ENCODE data around the gene HPSE2.
"Not testable (repeated sequence)": the region's sequence is repeated elsewhere in the genome, so short reads cannot be mapped to it uniquely, and the experiment has no call there.

The HPSE2 gene

GRCh38 chr10:98610301-98610700, 625.4 kb downstream of the HPSE2 start:
- DNase-seq: no peak

- no peak for DNase-seq
Measured at GRCh38 chr10:98609265-98609664, 626.4 kb downstream of the HPSE2 start.

DNA sequence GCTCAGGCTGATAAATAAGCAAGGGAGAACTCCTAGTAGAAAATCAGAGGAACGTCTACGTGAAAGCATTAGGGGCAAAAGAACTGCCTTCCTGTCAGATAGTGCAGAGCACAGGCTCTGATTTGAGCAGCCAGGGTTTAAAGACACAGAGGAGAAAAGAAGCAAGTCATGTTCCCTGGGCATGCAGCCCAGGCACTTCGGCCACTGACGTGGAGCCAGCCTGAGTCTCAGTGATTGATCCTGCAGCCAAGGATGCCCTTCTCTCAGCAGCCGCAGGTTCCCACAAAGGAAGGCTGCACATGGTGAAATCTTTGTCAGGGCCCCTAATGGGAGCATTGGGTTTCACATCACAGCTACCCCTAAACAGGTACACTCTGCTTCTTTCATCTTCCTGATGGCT, 627.2 kb downstream of the HPSE2 start:
- DNase-seq: no peak

DNA sequence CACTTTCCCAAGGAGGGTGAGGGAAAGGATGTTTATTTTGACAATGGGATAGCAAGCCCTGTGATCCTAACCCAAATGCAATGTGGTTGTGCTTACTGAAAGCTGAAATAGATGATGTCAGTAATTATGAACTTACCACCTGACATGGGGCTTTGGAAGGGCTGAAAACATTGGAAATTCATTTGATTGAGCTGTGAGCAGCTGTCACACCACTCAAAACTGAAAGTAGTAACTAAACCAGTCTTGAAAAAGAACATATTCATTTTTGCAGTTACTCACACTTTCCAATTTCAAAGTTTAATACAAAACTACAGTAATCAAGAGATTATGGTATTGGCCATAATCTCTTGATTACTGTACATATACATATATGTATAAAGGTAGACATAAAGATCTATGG, 633.4 kb downstream of the HPSE2 start:
- no peak for DNase-seq

GRCh38 chr10:98599032-98599610, 636.5 kb downstream of the HPSE2 start:
- DNase-seq: no peak

DNA sequence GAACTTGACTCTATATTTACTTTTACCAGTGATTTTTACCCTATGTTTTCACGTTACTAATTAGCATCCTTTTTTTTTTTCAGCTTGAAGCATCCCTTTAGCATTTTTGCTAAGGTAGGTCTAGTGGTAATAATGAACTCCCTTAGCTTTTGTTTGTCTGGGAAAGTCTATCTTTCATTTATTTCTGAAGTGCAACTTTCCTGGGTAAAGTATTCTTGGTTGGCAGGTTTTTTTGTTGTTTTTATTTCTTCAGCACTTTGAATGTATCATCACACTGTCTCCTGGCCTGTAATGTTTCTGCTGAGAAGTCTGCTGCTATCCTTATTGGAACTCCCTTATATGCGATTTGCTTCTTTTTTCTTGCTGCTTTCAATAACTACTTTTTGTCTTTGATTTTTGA, 639.2 kb downstream of the HPSE2 start:
- no peak for DNase-seq

DNA sequence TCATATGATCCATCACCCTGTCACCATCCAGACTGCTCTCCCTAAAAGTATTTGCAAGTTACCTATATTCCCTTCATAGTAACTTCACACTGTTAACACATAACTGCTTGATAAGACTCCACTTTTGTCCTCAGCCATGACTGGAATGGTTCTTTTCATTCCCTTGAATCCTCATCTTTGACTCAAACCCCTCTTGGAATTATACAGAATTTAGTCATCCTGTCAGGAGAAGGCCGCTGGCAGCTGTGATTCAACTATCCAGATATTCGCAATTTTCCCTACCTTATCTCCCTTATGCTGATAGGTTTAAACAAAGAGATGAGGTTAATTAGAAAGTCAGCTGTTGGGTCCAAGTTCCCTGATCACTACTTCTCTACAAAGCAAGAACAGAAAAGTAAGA, 646.0 kb downstream of the HPSE2 start:
- DNase-seq: no peak

GRCh38 chr10:98589007-98589406, 646.6 kb downstream of the HPSE2 start:
- no peak for DNase-seq

DNA sequence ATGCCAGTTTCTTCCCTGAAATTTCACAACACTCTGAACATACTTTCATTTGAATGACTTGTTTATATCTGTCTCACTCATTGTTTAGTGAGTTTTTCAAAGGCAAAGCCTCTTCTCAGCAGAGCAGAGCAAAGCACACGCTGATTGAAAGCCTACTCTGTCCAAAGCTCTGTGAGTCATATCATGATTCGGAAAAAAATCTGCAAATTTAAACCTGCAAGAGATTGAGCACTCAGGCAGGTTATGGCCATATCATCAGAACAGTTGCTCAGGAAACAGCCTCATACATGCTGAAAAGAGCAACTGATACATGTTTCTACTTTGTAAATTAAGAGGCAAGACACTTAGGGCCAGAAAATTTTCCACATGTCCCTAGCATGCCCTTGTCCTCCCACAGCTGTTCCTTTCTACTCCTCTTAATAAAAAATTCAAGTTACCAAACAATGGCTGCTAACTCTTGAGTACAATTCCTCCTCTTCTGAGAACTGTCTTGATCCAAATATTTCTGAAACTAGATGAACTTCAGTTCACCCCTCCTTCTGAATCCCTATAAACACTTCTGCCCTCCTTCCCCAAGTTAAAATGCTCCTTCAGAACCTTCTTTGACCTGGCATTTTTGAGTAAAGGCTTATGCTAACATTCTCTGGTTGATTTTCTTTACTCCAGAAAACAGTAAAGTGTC, 648.4 kb downstream of the HPSE2 start:
- no peak for DNase-seq

- DNase-seq: no peak
Measured at GRCh38 chr10:98586096-98586495, 649.6 kb downstream of the HPSE2 start.

DNA sequence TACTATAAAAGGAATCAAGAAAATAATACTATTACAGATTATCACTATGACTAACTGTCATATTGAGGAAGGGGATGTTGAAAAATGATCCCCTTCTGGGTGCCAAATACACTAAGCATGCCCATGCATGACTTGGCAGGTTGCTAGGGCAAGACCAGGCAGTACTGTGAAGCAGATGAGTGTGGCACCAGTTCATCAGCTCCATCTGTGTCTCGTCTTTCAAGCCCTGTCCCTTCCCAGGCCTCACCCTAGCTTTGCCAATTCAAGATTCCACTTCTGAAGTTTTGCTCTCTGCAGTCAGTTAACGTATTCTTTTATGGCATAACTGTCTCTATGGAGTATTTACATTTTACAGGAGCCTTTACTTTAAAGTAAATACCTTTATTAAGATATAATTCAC, 653.3 kb downstream of the HPSE2 start:
- DNase-seq: no peak

DNA sequence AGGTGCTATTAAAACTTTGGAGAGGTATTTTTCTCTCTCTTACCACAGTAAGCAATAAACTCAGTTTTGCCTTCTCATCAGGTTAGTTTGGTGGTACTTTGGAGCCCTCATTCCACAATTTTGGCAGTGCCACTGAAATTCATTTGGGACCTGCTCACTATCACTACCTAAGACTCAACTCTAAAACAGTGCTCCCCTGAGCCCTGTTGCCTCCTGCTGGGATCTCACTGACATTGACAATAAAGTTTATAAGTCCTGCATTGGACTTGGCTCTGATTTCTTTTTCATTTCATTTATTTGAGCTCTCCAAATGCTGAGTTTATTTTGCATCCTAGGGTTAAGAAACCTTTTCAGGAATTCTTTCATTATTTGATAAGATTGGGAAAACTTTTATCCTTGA, 658.1 kb downstream of the HPSE2 start:
- no peak for DNase-seq

- DNase-seq: no peak
Measured at GRCh38 chr10:98577168-98577567, 658.5 kb downstream of the HPSE2 start.

- no peak for DNase-seq
Measured at GRCh38 chr10:98576096-98576495, 659.6 kb downstream of the HPSE2 start.

- DNase-seq: no peak
Measured at GRCh38 chr10:98572594-98572993, 663.1 kb downstream of the HPSE2 start.

DNA sequence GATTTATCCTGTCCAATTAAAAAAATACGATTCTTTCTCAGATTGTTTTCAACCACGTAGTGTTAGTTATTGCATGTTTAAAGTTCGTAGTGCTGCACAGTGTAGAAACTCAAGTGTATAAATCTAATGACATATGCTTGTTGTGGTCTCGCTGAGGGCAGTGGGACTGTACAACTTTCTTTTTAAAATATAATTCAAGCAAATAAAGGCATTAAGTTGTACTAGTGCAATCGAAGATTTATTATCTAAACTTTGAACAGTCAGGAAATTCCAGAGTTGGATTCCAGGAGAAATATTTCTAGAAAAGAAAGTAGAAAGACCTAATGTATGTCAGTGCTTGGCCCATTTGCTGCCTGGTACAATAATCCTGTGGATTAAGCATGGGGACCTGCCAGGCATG, 664.8 kb downstream of the HPSE2 start:
- DNase-seq: no peak

GRCh38 chr10:98569853-98570252, 665.8 kb downstream of the HPSE2 start:
- DNase-seq: no peak

DNA sequence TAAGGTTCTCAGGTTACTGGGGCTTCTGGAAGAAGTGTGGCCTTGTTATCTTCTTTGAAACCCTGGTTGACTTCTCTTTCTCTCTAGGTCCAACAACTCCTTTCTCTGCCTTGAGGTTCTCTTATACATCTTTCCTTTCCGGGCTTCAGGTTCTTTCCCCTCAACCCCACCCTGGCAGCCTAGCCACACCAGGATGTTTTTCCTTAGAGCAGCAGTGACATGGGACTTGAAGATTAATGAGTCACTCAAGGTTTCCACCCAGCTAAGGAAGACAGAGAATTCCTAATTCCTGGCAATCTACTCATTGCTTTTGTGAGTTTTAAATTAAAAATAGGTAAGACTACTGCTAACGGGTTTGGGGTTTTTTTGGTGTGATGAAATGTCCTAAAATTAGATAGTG, 667.1 kb downstream of the HPSE2 start:
- no peak for DNase-seq

- no peak for DNase-seq
Measured at GRCh38 chr10:98567391-98568133, 668.1 kb downstream of the HPSE2 start.

DNA sequence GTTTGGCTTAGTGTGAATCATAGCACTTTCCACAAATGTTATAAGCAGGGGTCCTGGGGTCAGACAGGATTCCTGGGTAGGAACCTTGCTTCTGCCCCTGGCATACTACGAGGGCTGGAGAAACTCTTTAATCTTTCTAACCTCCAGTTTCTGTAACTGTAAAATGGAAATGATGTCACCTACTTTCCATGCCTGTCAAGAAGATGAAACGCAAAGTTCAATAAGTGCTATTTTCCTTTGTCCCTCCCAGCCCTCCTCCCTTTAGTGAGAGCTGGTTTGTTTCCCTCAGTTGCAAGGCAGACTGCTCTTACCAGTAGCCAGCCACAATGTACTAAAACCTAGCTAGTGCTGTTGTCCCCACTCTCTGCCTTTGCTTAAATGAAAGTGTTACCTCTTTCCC, 671.8 kb downstream of the HPSE2 start:
- no peak for DNase-seq

GRCh38 chr10:98560565-98560964, 675.1 kb downstream of the HPSE2 start:
- no peak for DNase-seq

DNA sequence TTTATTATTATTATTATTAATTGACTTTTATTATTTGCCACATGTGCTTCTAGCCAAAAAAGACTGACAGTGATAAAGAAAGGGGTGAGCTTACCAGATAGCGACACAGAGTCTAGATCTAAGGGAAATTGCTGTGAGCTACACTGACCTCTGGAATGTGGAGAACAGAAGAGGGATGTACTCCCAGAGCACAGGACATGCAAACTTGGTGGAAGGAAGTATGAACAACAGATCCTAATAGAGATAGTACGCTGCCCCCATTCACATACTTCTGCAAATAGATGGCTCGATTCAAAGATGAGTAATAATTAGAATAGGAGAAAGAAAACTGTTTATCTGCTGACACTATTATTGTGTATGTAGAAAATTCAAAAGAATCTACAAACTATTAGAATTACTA, 679.6 kb downstream of the HPSE2 start:
- no peak for DNase-seq

DNA sequence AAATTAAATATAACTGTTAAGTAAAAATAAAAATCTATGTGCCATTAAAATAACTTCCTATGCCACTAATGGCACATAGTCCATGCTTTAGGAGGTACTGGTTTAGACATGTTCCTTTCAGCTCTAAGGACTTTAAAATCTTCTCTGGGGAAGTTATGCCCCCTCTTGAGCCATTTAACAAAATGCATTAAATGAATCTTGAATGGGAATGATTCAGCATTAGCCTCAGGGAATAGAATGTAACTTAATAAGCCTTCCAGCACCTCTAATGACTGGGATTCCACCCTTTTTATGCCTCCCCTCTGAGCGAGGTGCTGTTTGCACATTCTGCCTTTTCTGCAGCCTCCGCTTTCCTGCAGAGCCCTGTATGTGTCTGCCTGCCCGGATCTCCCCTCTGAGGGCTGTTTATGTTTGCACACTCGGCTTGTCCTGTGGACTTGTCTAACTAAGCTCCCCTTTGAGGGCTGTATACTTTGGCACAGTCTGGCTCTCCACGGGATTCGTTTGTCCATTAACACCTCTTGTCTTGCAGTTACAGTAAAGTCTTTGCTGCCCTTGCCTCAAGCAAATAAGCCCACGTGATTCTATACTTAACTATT, 680.5 kb downstream of the HPSE2 start:
- DNase-seq: no peak

GRCh38 chr10:98541561-98541960, 694.1 kb downstream of the HPSE2 start:
- not testable (repeated sequence) for DNase-seq

All from fibroblast of skin of scalp (primary cell).